GM19035 (cell line): ENCODE data around the gene BABAM1.

ENCODE experiments used
- ATAC-seq: cut with Tn5 transposase; IDR thresholded peaks from one replicate; pipeline ENCODE4 v1.9.1; 2021; ENCODE audit not compliant: unreplicated experiment

BABAM1 gene

GRCh38 chr19:17243211-17243829, 23.9 kb upstream of the BABAM1 start:
- ATAC-seq, result no peak

- no peak for ATAC-seq
Measured at GRCh38 chr19:17243830-17244617, 23.2 kb upstream of the BABAM1 start.

GRCh38 chr19:17244618-17245534, 22.4 kb upstream of the BABAM1 start:
- ATAC-seq, result no peak

GRCh38 chr19:17245535-17245984, 21.7 kb upstream of the BABAM1 start, which contains the start of gene NR2F6:
Gene NR2F6 (minus strand): TSS chr19:17245919. CDS start chr19:17245220, 699 bp downstream.
- peak; percentile 26 for ATAC-seq

GRCh38 chr19:17246681-17247425, 20.4 kb upstream of the BABAM1 start:
- no peak for ATAC-seq

- no peak for ATAC-seq
Measured at GRCh38 chr19:17248011-17248776, 19.0 kb upstream of the BABAM1 start.

GRCh38 chr19:17249887-17250548, 17.2 kb upstream of the BABAM1 start:
- no peak for ATAC-seq

- no peak for ATAC-seq
Measured at GRCh38 chr19:17254636-17255035, 12.6 kb upstream of the BABAM1 start.

GRCh38 chr19:17255150-17255621, 12.1 kb upstream of the BABAM1 start:
- ATAC-seq, result no peak

- no peak for ATAC-seq
Measured at GRCh38 chr19:17256130-17256529, 11.1 kb upstream of the BABAM1 start.

GRCh38 chr19:17259118-17259780, 8.0 kb upstream of the BABAM1 start:
- no peak for ATAC-seq

GRCh38 chr19:17259934-17260333, 7.3 kb upstream of the BABAM1 start:
- no peak for ATAC-seq

GRCh38 chr19:17260842-17261325, 6.4 kb upstream of the BABAM1 start:
- ATAC-seq, result peak; percentile 88

- no peak for ATAC-seq
Measured at GRCh38 chr19:17262557-17262956, 4.7 kb upstream of the BABAM1 start.

- ATAC-seq, result no peak
Measured at GRCh38 chr19:17263712-17264640, 3.3 kb upstream of the BABAM1 start.

GRCh38 chr19:17264641-17264979, 2.6 kb upstream of the BABAM1 start, which contains the start of gene USHBP1:
Gene USHBP1 (minus strand): TSS chr19:17264745. CDS start chr19:17264299, 446 bp downstream.
- no peak for ATAC-seq

GRCh38 chr19:17266026-17266425, 1.2 kb upstream of the BABAM1 start:
- no peak for ATAC-seq
